CD14-positive monocyte (primary cell): Measurements from ENCODE around the gene NCMAP. TPM values are rescaled to one million over a fixed set of nuclear protein-coding genes. Genes with fewer than 3 reads are reported as not detected.
"Not testable (repeated sequence)": the region's sequence is repeated elsewhere in the genome, so short reads cannot be mapped to it uniquely, and the experiment has no call there.

ENCODE experiments used
- DNase-seq, 3 donors: peaks; one replicate each; pipeline ENCODE4 v3.0.0-alpha.2; 2011 to 2022
- H2AFZ ChIP-seq: 2 replicates; pipeline ENCODE4 v1.6.0; 2012; ENCODE audit warnings: mild to moderate bottlenecking, low read depth, low read length, inconsistent platforms; ENCODE audit not compliant: insufficient read depth, poor library complexity, severe bottlenecking
- H3K27ac ChIP-seq, 2 donors: 1 replicate in 1 of 2; 2 replicates in 1 of 2; pipeline ENCODE4 v1.5.1; 2012 to 2013; ENCODE audit warnings: low read length in 2 of 2, control low read depth in 1 of 2, inconsistent platforms in 1 of 2, low read depth in 1 of 2, mild to moderate bottlenecking in 1 of 2
- H3K27me3 ChIP-seq, 2 donors: one replicate each; pipeline versions ENCODE4 v1.6.0 to v1.6.1; 2011 to 2013; ENCODE audit warnings: low read length in 2 of 2; ENCODE audit not compliant: control insufficient read depth in 2 of 2, insufficient read depth in 2 of 2
- H3K36me3 ChIP-seq, 2 donors: replicated peaks in 1 of 2; 1 replicate in 1 of 2; 2 replicates in 1 of 2; pipeline versions ENCODE4 v1.5.1 to v1.6.1; 2012 to 2013; ENCODE audit warnings: low read length in 2 of 2, control low read depth in 1 of 2, inconsistent platforms in 1 of 2, mild to moderate bottlenecking in 1 of 2; ENCODE audit not compliant: insufficient read depth in 2 of 2, control insufficient read depth in 1 of 2
- H3K4me1 ChIP-seq, 2 donors: 1 replicate in 1 of 2; 2 replicates in 1 of 2; pipeline versions ENCODE4 v1.5.1 to v1.6.1; 2012 to 2013; ENCODE audit warnings: low read length in 2 of 2, control low read depth in 1 of 2, inconsistent platforms in 1 of 2, mild to moderate bottlenecking in 1 of 2, moderate library complexity in 1 of 2; ENCODE audit not compliant: insufficient read depth in 2 of 2, control insufficient read depth in 1 of 2
- H3K4me2 ChIP-seq: replicated peaks from 2 replicates; pipeline ENCODE3; 2012; ENCODE audit warnings: low read length, moderate library complexity, mild to moderate bottlenecking; ENCODE audit not compliant: poor library complexity, severe bottlenecking; ENCODE audit errors: extremely low read depth
- H3K4me3 ChIP-seq, 3 experiments: fragments of 200-600 bp in 1 of 3; sonication (generic) in 1 of 3; replicated peaks in 1 of 3; 1 replicate in 2 of 3; 2 replicates in 1 of 3; pipeline ENCODE4 v1.5.1; 2011 to 2013; ENCODE audit warnings: low read length in 3 of 3, mild to moderate bottlenecking in 3 of 3, control low read depth in 2 of 3, low read depth in 2 of 3, inconsistent platforms in 1 of 3, moderate library complexity in 1 of 3
- H3K79me2 ChIP-seq: 2 replicates; pipeline ENCODE4 v1.6.0; 2012; ENCODE audit warnings: mild to moderate bottlenecking, control low read depth, inconsistent platforms, low read length, moderate library complexity; ENCODE audit not compliant: insufficient read depth
- H3K9ac ChIP-seq: 2 replicates; pipeline ENCODE4 v1.6.0; 2017; ENCODE audit warnings: low read length, mild to moderate bottlenecking; ENCODE audit not compliant: insufficient read depth, poor library complexity, severe bottlenecking
- H3K9me3 ChIP-seq, 2 donors: replicated peaks in 1 of 2; 1 replicate in 1 of 2; 2 replicates in 1 of 2; pipeline versions ENCODE4 v1.5.1 to v1.6.1; 2012 to 2013; ENCODE audit warnings: low read length in 2 of 2, control low read depth in 1 of 2; ENCODE audit not compliant: control insufficient read depth in 1 of 2, insufficient read depth in 1 of 2
- H4K20me1 ChIP-seq: 2 replicates; pipeline ENCODE4 v1.6.0; 2012; ENCODE audit warnings: mild to moderate bottlenecking, low read length, control low read depth, moderate library complexity; ENCODE audit not compliant: insufficient read depth
- H3K27ac Mint-ChIP-seq, 7 donors: one replicate each; pipeline ENCODE4 v1.8.0; 2020; ENCODE audit warnings: mild to moderate bottlenecking in 7 of 7, mixed read lengths in 7 of 7, moderate library complexity in 6 of 7, inconsistent platforms in 2 of 7
- H3K27me3 Mint-ChIP-seq, 3 donors: one replicate each; pipeline ENCODE4 v1.8.0; 2021 to 2022; ENCODE audit warnings: low read depth in 3 of 3, mild to moderate bottlenecking in 3 of 3, mixed read lengths in 3 of 3, moderate library complexity in 3 of 3, inconsistent platforms in 1 of 3
- H3K36me3 Mint-ChIP-seq, 2 donors: one replicate each; pipeline ENCODE4 v1.8.0; 2020; ENCODE audit warnings: mixed read lengths in 2 of 2, inconsistent platforms in 1 of 2, mild to moderate bottlenecking in 1 of 2
- H3K4me1 Mint-ChIP-seq: one replicate; pipeline ENCODE4 v1.8.0; 2020; ENCODE audit warnings: mild to moderate bottlenecking, mixed read lengths
- H3K4me3 Mint-ChIP-seq, 2 donors: one replicate each; pipeline ENCODE4 v1.8.0; 2020; ENCODE audit warnings: mild to moderate bottlenecking in 2 of 2, mixed read lengths in 2 of 2, moderate library complexity in 1 of 2
- H3K9me3 Mint-ChIP-seq, 7 donors: one replicate each; pipeline ENCODE4 v1.8.0; 2020 to 2022; ENCODE audit warnings: mixed read lengths in 7 of 7, mild to moderate bottlenecking in 6 of 7, moderate library complexity in 6 of 7, inconsistent platforms in 2 of 7
- WGBS: methylation state at CpG from one replicate; pipeline ENCODE4 v1.1.5; 2013; ENCODE audit warnings: missing lambda C conversion rate; ENCODE audit not compliant: insufficient coverage; 5-methylcytosine and 5-hydroxymethylcytosine counted together
- intact Hi-C, 2 donors: fragments of 100-400 bp; cut with micrococcal nuclease; formaldehyde crosslinking; loops; one replicate each; pipeline versions ENCODE4 v1.15.0 to v1.15.1; 2023
- polyA plus RNA-seq, 3 donors: library from polyadenylated mRNA; depleted of rRNA in 1 of 3; unstranded in 2 of 3; stranded (reverse) in 1 of 3; fragments of 300-500 nt in 2 of 3; fragments of >200 nt in 1 of 3; fragmentation: Illumina TruSeq in 2 of 3; gene quantifications; 1 replicate in 2 of 3; 2 replicates in 1 of 3; pipeline ENCODE4 v1.2.3, GENCODE V29; 2012 to 2021
- TF ChIP-seq, protein P1 (sequence below): fragments of 200-600 bp; IDR thresholded peaks from one replicate; pipeline ENCODE4 v1.8.0; 2022; ENCODE audit warnings: antibody characterized with exemption, mild to moderate bottlenecking

Gene NCMAP
- polyA plus RNA-seq, 3 donors = not detected

DNA sequence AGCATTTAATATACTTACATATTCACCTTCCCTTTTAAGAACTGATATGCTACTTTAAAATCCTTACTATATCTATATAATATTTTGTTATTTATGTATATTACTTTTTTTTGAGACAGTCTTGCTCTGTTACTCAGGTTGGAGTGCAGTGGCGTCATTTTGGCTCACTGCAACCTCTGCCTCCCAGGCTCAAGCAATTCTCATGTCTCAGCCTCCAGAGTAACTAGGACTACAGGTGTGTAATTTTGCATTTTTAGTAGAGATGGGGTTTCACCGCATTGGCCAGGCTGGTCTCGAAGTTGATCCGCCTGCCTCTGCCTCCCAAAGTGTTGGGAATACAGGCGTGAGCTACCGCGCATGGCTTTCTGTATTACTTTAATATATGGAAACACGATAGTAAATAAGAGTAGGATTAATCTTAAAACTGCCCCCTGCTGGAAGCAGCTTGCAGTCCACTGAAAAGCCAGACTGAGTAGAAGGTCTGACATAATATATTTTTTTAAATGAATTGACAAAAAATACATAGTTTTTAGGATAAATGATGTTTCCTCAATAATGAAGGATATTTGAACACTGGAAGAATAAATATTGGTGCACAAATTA is 28.8 kb upstream of the NCMAP start:
- H3K27ac Mint-ChIP-seq = no peak overlapping the region
- TF ChIP-seq, protein P1, sequence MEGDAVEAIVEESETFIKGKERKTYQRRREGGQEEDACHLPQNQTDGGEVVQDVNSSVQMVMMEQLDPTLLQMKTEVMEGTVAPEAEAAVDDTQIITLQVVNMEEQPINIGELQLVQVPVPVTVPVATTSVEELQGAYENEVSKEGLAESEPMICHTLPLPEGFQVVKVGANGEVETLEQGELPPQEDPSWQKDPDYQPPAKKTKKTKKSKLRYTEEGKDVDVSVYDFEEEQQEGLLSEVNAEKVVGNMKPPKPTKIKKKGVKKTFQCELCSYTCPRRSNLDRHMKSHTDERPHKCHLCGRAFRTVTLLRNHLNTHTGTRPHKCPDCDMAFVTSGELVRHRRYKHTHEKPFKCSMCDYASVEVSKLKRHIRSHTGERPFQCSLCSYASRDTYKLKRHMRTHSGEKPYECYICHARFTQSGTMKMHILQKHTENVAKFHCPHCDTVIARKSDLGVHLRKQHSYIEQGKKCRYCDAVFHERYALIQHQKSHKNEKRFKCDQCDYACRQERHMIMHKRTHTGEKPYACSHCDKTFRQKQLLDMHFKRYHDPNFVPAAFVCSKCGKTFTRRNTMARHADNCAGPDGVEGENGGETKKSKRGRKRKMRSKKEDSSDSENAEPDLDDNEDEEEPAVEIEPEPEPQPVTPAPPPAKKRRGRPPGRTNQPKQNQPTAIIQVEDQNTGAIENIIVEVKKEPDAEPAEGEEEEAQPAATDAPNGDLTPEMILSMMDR = peak; percentile 79
- H3K9me3 Mint-ChIP-seq = no peaks in the 10 kb centered on the region
- H3K27me3 Mint-ChIP-seq = no peaks in the 10 kb centered on the region
- Histone ChIP-seq H3K9ac (no peak overlapping the region), H3K36me3 (peaks cover 0 to 28% of the 10 kb centered on the region in 2 donors), H3K4me2 (no peak overlapping the region), H3K27me3 (no peaks in the 10 kb centered on the region), H3K9me3 (no peaks in the 10 kb centered on the region), H2AFZ (no peak overlapping the region), H3K4me1 (no peaks in the 10 kb centered on the region), H3K4me3 (no peak overlapping the region), H3K27ac (no peak overlapping the region), H3K79me2 (no peaks in the 10 kb centered on the region), H4K20me1 (no peaks in the 10 kb centered on the region)
- peaks cover 24 to 31% of the 10 kb centered on the region in 2 donors for H3K36me3 Mint-ChIP-seq
- DNase-seq = peak in 2 of 3 donors; percentile 9 to 33
- H3K4me3 Mint-ChIP-seq = no peak overlapping the region
- WGBS = 68% methylated on average over 4 of the region's 8 CpGs
- no peaks in the 10 kb centered on the region for H3K4me1 Mint-ChIP-seq
- intact Hi-C loops = no loop called here

DNA sequence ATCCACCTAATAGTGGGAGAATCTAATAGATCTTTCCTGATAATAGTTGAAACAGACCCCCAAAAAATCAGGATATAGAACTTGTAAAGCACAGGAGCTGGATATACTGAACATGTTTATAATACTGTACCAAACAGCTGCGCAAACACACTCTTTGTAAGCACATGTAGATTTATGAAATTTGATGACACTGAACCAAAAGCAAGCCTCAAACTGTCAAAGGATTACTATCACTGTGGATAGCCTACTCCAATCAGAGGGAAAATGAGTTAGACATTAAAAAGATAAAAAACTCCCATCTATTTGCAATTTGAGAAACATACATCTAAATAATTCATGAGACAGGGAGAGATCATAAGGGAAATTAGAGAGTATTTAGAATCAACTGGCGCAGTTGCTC is 27.1 kb upstream of the NCMAP start:
- H3K27me3 ChIP-seq = no peaks in the 10 kb centered on the region
- H2AFZ ChIP-seq = no peak overlapping the region
- DNase-seq = no peak
- Mint-ChIP-seq H3K27ac (no peak overlapping the region), H3K36me3 (peaks cover 27 to 45% of the 10 kb centered on the region in 2 donors), H3K4me3 (no peak overlapping the region), H3K4me1 (no peaks in the 10 kb centered on the region), H3K9me3 (no peaks in the 10 kb centered on the region), H3K27me3 (no peaks in the 10 kb centered on the region)
- intact Hi-C loops = no loop called here
- H3K4me1 ChIP-seq = no peaks in the 10 kb centered on the region
- no peak overlapping the region for H3K9ac ChIP-seq
- no peak overlapping the region for H3K4me3 ChIP-seq
- H4K20me1 ChIP-seq = no peaks in the 10 kb centered on the region
- WGBS = 100% methylated on average over 1 of the region's 2 CpGs
- H3K27ac ChIP-seq = no peak overlapping the region
- TF ChIP-seq, protein P1 = no peak
- H3K36me3 ChIP-seq = peaks cover 0 to 30% of the 10 kb centered on the region in 2 donors
- H3K9me3 ChIP-seq = no peaks in the 10 kb centered on the region
- H3K4me2 ChIP-seq = no peak overlapping the region
- H3K79me2 ChIP-seq = no peaks in the 10 kb centered on the region

DNA sequence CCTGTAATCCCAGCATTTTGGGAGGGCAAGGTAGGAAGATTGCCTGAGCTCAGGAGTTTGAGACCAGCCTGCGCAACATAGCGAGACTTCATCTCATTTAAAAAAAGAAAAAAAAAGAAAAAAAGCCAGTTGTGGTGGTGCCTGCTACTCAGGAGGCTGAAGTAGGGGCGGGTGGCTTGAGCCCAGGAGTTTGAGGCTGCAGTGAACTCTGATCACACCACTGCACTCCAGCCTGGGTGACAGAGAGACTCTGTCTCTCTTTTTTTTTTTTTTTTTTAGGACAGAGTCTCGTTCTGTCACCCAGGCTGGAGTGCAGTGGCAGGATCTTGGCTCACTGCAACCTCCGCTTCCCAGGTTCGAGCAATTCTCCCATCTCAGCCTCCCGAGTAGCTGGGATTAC is 26.6 kb upstream of the NCMAP start:
- H3K9me3 ChIP-seq, H3K27me3 Mint-ChIP-seq, H3K4me2 ChIP-seq, H3K4me3 Mint-ChIP-seq, H3K4me3 ChIP-seq, H3K9me3 Mint-ChIP-seq, H3K9ac ChIP-seq, H3K4me1 Mint-ChIP-seq, DNase-seq, H3K27ac Mint-ChIP-seq, H3K27ac ChIP-seq, H3K4me1 ChIP-seq, H4K20me1 ChIP-seq, H3K79me2 ChIP-seq, intact Hi-C loops, H3K27me3 ChIP-seq, H2AFZ ChIP-seq: not testable (repeated sequence)
- H3K36me3 ChIP-seq = peaks cover 0 to 30% of the 10 kb centered on the region in 2 donors
- WGBS = 100% methylated on average over 3 of the region's 7 CpGs
- H3K36me3 Mint-ChIP-seq = peaks cover 28 to 48% of the 10 kb centered on the region in 2 donors
